NCI-H146 (cell line): ENCODE data around the gene RPIA.

Source experiments
- DNase-seq: peaks from one replicate; lab custom pipeline; 2025; lab: John Stamatoyannopoulos, UW

The RPIA gene

GRCh38 chr2:88684519-88684918 is 7.0 kb upstream of the RPIA start:
- DNase-seq, result no peak

DNA sequence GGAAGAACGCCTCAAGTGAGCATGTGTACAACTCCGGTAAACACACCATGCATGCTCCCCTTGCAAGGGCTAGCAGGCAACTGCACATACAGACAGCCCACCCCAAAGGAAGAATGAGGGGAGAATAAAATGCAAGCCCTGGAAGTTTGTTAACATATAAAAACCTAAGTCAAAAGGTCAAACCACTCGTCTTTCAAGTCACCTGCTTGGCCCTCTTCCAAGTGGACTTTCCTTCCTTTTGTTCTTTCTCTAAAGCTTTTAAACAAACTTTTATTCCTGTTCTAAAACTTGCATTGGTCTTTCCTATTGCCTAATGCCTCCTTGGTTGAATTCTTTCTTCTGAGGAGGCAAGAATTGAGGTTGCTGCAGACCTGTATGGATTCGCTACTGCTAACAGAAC is 5.2 kb upstream of the RPIA start:
- no peak for DNase-seq

- DNase-seq, result no peak
Observed at GRCh38 chr2:88687384-88687783, 4.1 kb upstream of the RPIA start.

DNA sequence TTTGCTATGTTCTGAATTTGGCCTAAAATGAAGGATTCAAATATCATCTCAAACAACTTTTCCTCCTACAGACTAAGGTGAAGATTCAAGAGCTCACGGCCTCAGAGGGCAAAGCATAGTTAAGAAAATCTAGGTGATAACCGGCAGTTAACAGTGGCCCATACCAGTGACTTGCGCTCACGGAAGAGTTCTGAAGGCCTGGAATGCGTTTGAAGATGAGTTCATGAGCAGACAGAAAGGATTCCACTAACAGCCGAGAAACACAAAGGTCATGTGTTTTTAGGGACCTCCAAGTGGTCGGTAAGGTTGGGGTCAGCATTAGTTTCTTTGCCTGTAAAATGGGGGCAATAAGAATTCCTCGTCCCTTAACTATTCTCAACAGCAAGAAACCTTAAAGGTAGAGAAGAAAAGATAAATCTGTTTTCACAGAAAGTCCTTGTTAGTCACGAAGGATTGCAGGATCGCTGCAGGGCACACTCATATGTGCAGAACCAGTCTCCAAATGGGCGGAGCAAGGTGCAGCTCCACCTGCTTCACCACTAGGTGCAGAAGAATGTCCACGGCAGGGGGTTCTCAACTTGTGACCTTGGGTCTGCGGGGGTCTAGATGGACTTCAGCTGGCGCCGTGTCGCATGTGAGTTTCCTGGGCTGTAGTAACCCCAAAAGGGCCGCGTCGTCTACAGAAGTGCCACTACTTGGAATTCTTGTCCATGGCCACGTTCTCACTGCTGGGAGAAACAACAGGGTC is 708 bp upstream of the RPIA start:
- peak; percentile 72 for DNase-seq

- peak; percentile 34 for DNase-seq
Observed at GRCh38 chr2:88692187-88692586, 714 bp downstream of the RPIA start.

GRCh38 chr2:88693911-88694414 is 2.5 kb downstream of the RPIA start:
- DNase-seq, result no peak

DNA sequence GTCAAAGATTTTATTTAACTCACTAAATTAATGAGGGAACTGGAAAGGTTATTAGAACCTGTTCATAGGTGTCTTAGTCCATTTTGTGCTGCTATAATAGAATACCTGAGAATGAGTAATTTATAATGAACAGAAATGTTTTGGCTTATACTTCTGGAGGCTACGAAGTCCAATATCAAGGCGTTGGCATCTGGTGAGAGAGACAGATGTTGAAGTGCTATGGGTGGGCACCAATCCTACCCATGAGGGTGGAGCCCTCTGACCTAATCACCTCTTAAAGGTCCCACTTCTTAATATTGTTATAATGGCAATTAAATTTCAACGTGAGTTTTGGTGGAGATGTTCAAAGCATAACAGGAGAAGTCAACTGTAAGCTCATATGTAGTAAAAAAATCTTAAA is 5.1 kb downstream of the RPIA start:
- DNase-seq, result no peak

GRCh38 chr2:88697370-88698026 is 6.0 kb downstream of the RPIA start:
- DNase-seq, result no peak

GRCh38 chr2:88698027-88698413 is 6.5 kb downstream of the RPIA start:
- peak; percentile 66 for DNase-seq

DNA sequence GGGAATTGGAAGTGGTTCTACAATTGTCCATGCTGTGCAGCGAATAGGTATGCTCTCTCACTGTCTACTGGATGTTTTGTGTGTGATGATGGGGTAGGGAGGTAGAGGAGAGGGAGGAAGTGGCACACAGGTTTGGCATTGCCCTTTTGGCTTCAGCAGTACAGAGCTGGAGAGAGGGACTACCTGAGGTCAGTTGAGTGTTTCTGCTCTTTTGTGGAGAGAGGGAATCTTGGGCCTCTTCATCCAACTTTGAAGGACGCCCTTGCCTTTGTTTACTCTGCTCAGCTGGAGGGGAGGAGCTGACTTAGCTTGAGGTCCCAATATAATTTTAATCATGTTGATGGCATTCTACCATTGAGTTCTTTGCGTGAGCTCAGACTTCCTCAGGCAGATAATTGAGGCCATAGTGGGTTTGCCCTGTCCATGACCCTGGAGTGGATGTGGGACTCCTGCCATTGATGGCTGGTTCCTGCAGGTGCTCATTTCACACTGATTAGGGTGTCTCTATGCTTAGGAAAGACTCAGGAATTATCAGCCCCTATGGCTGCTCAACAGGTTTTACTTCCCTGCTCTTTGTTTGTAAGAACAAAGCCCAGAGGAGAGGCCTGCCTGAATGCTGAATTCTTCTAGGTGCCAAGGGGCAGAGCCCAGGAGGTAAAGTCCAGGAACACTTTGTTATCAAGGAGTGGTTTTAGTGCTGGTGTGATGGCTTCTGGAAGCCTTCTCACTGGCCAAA is 7.2 kb downstream of the RPIA start:
- DNase-seq, result peak; percentile 19

DNA sequence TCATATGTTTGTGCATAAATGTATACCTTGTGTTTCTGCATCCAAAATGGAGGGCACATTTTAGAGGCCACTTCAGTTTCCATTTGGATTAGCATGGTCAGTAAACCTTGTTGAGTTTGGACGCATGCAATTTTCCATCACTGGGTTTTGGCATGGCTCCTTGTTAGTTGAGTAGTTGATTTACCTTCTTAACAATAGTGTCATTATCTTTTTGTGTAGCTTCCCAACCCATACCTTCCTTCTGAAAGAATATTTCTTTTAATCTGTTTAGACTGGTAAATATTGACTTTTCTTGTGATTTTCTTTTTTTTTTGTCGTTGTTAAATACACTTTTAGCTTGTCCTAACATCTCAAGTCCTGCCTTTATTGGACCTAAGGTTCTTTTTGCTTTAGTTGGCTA is 15.5 kb downstream of the RPIA start:
- no peak for DNase-seq

- no peak for DNase-seq
Observed at GRCh38 chr2:88709181-88709631, 17.7 kb downstream of the RPIA start.

GRCh38 chr2:88711289-88711688 is 19.8 kb downstream of the RPIA start:
- no peak for DNase-seq

DNA sequence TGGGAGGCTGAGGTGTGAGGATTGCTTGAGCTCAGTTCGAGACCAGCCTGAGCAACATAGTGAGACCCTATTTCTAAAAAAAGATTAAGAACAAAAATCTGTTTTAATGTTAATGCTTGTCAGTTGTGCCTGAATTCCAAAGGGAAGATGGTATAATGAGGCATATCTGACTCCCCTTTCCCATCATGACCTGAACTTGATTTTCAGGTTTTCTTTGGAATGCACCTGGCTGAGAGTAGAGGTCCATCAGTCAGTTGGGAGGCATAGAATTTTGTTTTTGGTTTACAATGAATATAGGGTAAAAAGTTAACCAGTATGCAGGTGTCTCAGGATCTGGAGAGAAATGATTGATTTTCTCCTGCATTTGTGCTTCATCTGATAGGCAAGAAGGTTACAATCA is 20.4 kb downstream of the RPIA start:
- DNase-seq, result no peak

GRCh38 chr2:88713408-88713807 is 21.9 kb downstream of the RPIA start:
- DNase-seq, result no peak

DNA sequence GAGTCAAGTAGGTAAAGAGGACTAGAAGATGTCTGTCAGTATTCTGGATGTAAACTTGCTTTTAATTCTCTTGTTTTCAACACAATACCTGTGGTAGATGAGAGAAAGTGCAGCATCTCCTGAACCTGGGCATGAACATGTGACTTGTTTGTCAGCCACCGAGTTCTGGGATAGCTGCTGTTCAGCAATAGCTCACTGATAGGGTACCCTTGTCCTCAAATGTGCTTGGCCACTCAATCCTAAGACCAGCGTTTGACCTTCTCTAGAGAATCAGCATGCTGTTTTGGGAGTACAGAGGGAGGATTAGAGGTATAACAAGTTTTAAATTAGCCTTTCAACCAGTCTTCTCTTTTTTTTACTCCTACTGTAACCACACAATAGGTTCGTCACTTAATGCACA is 23.2 kb downstream of the RPIA start:
- DNase-seq, result no peak

- no peak for DNase-seq
Observed at GRCh38 chr2:88720399-88720798, 28.9 kb downstream of the RPIA start.

DNA sequence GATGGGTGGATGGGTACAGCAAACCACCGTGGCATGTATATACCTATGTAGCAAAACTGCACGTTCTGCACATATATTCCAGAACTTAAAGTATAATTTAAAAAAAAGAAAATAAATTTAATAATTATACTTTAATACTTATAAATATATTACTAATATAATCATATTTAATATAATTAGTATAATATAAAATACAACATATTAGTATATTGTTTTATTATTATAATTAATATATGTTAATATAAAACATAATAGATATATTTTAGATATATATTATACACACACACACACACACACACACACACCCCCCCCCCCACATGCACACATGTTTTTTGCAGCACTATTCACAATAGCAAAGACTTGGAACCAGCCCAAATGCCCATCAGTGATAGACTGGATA is 29.8 kb downstream of the RPIA start:
- DNase-seq, result no peak

DNA sequence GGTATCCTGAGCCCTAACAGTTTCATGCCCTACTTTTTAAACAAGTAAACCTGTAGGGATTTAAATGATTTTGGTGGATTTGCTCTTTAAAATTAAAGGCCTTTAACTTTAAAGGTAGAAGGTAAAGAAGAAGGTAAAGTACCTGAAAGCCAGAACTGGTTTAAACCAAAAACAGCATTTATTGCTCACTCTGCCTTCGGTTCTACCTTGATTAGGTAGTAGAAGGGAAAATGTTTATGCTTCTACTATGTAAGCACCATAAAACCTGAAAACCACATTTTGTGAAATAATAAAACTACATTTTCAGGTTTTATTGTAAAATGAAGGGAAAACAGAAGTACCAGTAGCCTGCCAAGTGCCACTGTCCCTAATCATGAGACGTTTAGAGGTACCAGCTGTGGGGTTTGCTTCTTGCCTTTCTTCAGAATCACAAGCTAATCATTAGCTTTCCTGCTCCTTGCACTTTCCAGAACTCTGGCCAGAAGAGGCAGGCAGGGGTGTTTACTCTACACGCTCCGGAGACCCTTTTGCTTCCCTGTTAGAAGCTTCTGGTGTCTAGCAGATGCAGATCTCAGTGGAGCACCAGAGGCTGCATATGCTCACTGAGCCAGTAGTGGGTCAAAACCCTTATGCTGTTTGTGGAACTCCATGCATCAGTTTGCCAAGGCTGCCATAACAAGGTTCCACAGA is 33.3 kb downstream of the RPIA start:
- DNase-seq, result no peak

GRCh38 chr2:88729061-88729745 is 37.7 kb downstream of the RPIA start:
- no peak for DNase-seq

- no peak for DNase-seq
Observed at GRCh38 chr2:88733155-88733902, 41.9 kb downstream of the RPIA start.
